GM23338 (cell line): ENCODE measurements around the gene SGK1. TPM values are rescaled to one million over a fixed set of nuclear protein-coding genes. Genes with fewer than 3 reads are reported as not detected.

Source experiments
- ATAC-seq: fragments of 200-7000 bp; cut with Tn5 transposase; 3 replicates; pipeline ENCODE4 v1.9.1; 2020
- DNase-seq: peaks from one replicate; pipeline ENCODE4 v3.0.0-alpha.2; 2015; ENCODE audit warnings: low spot score
- H2AFZ ChIP-seq: fragments of 200-600 bp; sonication (generic); 2 replicates; pipeline ENCODE4 v1.8.0; 2016; ENCODE audit warnings: antibody characterized with exemption, mild to moderate bottlenecking, moderate library complexity
- H3F3A ChIP-seq: fragments of 200-600 bp; sonication (generic); replicated peaks from 2 replicates; pipeline ENCODE4 v1.8.0; 2017; ENCODE audit warnings: antibody characterized with exemption, mixed run types, low read depth
- H3K27ac ChIP-seq: fragments of 200-600 bp; sonication (generic); 2 replicates; pipeline ENCODE4 v1.6.1; 2016; ENCODE audit warnings: low read depth
- H3K27me3 ChIP-seq: fragments of 200-600 bp; sonication (generic); 2 replicates; pipeline ENCODE4 v1.8.0; 2016; ENCODE audit warnings: mild to moderate bottlenecking, mixed run types, moderate library complexity; ENCODE audit not compliant: insufficient read depth
- H3K36me3 ChIP-seq: fragments of 200-600 bp; sonication (generic); 2 replicates; pipeline ENCODE4 v1.8.0; 2016; ENCODE audit warnings: mild to moderate bottlenecking; ENCODE audit not compliant: insufficient read depth
- H3K4me1 ChIP-seq: fragments of 200-600 bp; sonication (generic); 2 replicates; pipeline ENCODE4 v1.8.0; 2016; ENCODE audit warnings: mild to moderate bottlenecking, moderate library complexity; ENCODE audit not compliant: insufficient read depth
- H3K4me2 ChIP-seq: fragments of 200-600 bp; sonication (generic); 2 replicates; pipeline ENCODE4 v1.7.1; 2017; ENCODE audit warnings: mixed run types
- H3K4me3 ChIP-seq: fragments of 200-600 bp; sonication (generic); 2 replicates; pipeline ENCODE4 v1.6.1; 2016; ENCODE audit warnings: mixed run types
- H3K79me2 ChIP-seq: fragments of 200-600 bp; sonication (generic); replicated peaks from 2 replicates; pipeline ENCODE4 v1.8.0; 2017; ENCODE audit warnings: mild to moderate bottlenecking; ENCODE audit not compliant: insufficient read depth
- H3K9me2 ChIP-seq: fragments of 200-600 bp; sonication (generic); 2 replicates; pipeline ENCODE4 v1.8.0; 2017; ENCODE audit not compliant: insufficient read depth
- H4K20me1 ChIP-seq: fragments of 200-600 bp; sonication (generic); replicated peaks from 2 replicates; pipeline ENCODE4 v1.8.0; 2017; ENCODE audit warnings: mild to moderate bottlenecking; ENCODE audit not compliant: insufficient read depth
- H3K27ac Mint-ChIP-seq: 2 replicates; pipeline ENCODE4 v1.8.0; 2020; ENCODE audit warnings: inconsistent platforms, mild to moderate bottlenecking, moderate library complexity, mixed read lengths
- H3K27me3 Mint-ChIP-seq: 3 replicates; pipeline ENCODE4 v1.8.0; 2022; ENCODE audit warnings: low read depth, mild to moderate bottlenecking, moderate library complexity, mixed read lengths, inconsistent platforms; ENCODE audit not compliant: insufficient read depth, poor library complexity
- H3K36me3 Mint-ChIP-seq: 3 replicates; pipeline ENCODE4 v1.8.0; 2021; ENCODE audit warnings: low read depth, mild to moderate bottlenecking, inconsistent platforms, moderate library complexity, mixed read lengths
- H3K4me1 Mint-ChIP-seq: 3 replicates; pipeline ENCODE4 v1.8.0; 2020; ENCODE audit warnings: mild to moderate bottlenecking, inconsistent platforms, mixed read lengths
- H3K4me3 Mint-ChIP-seq: 3 replicates; pipeline ENCODE4 v1.8.0; 2021; ENCODE audit warnings: moderate library complexity, mild to moderate bottlenecking, inconsistent platforms, mixed read lengths
- H3K9me3 Mint-ChIP-seq: 3 replicates; pipeline ENCODE4 v1.8.0; 2020; ENCODE audit warnings: moderate library complexity, mild to moderate bottlenecking, inconsistent platforms, mixed read lengths
- CREB1 ChIP-seq: fragments of 250-450 bp; sonication (Bioruptor Pico); IDR thresholded peaks from 2 replicates; pipeline ENCODE4 v1.5.0; 2020; ENCODE audit warnings: low read depth, mild to moderate bottlenecking, moderate library complexity
- CTCF ChIP-seq, 2 experiments: fragments of 200-600 bp in 1 of 2; sonication (generic) in 1 of 2; conservative IDR thresholded peaks; 2 replicates each; pipeline versions ENCODE4 v1.5.1 to v1.6.1; 2016 to 2017; ENCODE audit warnings: antibody characterized with exemption in 2 of 2, low read depth in 2 of 2, mild to moderate bottlenecking in 2 of 2, moderate library complexity in 1 of 2
- ETS1 ChIP-seq: IDR thresholded peaks from 2 replicates; pipeline ENCODE4 v1.6.1; 2016; ENCODE audit warnings: antibody characterized with exemption
- EZH2 ChIP-seq: fragments of 200-600 bp; sonication (generic); IDR thresholded peaks from one replicate; pipeline ENCODE4 v1.8.0; 2017; ENCODE audit warnings: antibody characterized with exemption, mild to moderate bottlenecking, low read depth; ENCODE audit not compliant: unreplicated experiment
- JUNB ChIP-seq: IDR thresholded peaks from one replicate; pipeline ENCODE4 v1.6.1; 2016; ENCODE audit warnings: antibody characterized with exemption; ENCODE audit not compliant: unreplicated experiment
- REST ChIP-seq: IDR thresholded peaks from one replicate; pipeline ENCODE4 v1.6.1; 2018; ENCODE audit warnings: antibody characterized with exemption; ENCODE audit not compliant: unreplicated experiment
- STAT1 ChIP-seq: IDR thresholded peaks from one replicate; pipeline ENCODE4 v1.6.1; 2016; ENCODE audit warnings: antibody characterized with exemption; ENCODE audit not compliant: unreplicated experiment
- ZNF462 ChIP-seq: fragments of 250-450 bp; sonication (Bioruptor Pico); IDR thresholded peaks from 2 replicates; pipeline ENCODE4 v1.5.0; 2020; ENCODE audit warnings: mild to moderate bottlenecking, moderate library complexity
- polyA plus RNA-seq: library from polyadenylated mRNA; unstranded; fragments of >200 nt; fragmentation: Nextera tagmentation; extraction: Ambion mirVana; gene quantifications from 2 replicates; pipeline ENCODE4 v1.2.1, GENCODE V29; 2016
- total RNA-seq: library from RNA; depleted of rRNA; stranded (reverse); fragments of >200 nt; shearing (Covaris generic); gene quantifications from 2 replicates; pipeline ENCODE4 v1.2.3, GENCODE V29; 2014

Gene SGK1
- total and polyA plus RNA-seq, 2 experiments from 2014 or later, result 16.3 to 37.2 TPM

- Mint-ChIP-seq H3K4me3 (no peak overlapping the region), H3K36me3 (peaks cover 3% of the 10 kb centered on the region; the same call in 1 of the 3 replicates), H3K4me1 (peaks cover 4% of the 10 kb centered on the region; the same call in 1 of the 3 replicates), H3K9me3 (peaks cover 3% of the 10 kb centered on the region; the same call in 1 of the 3 replicates), H3K27me3 (peaks cover 6% of the 10 kb centered on the region), H3K27ac (no peak overlapping the region)
- Histone ChIP-seq H2AFZ (no peak overlapping the region), H3K36me3 (no peaks in the 10 kb centered on the region), H3K79me2 (no peaks in the 10 kb centered on the region), H3K4me3 (no peak overlapping the region), H3K27ac (no peak overlapping the region), H3K4me2 (no peak overlapping the region), H3F3A (no peaks in the 10 kb centered on the region), H3K27me3 (no peaks in the 10 kb centered on the region), H4K20me1 (no peaks in the 10 kb centered on the region), H3K9me2 (no peaks in the 10 kb centered on the region), H3K4me1 (no peaks in the 10 kb centered on the region)
- no peak for DNase-seq
- ATAC-seq, result no peak
- TF ChIP-seq CREB1, result no peak
- no peak for TF ChIP-seq CTCF (conservative IDR thresholded peaks at IDR 0.05; ENCODE audit: low read depth in 2 of 2)
- TF ChIP-seq REST, result no peak
- TF ChIP-seq JUNB, result no peak
- no peak for TF ChIP-seq STAT1
- TF ChIP-seq EZH2, result no peak
- no peak for TF ChIP-seq ETS1
- no peak for TF ChIP-seq ZNF462 (CRISPR knock-in tag)
Measured at GRCh38 chr6:134128146-134128545, 189.8 kb downstream of the SGK1 start.
